ENCODE results near the gene NEURL1.

NEURL1 gene

GRCh38 chr10:103545366-103545765 is 51.9 kb downstream of the NEURL1 start:
- DNase-seq (ENCODE audit: low read depth in 1 of 2, low spot score in 1 of 2) = no peak

GRCh38 chr10:103545771-103546281 is 52.3 kb downstream of the NEURL1 start:
- no peak for DNase-seq (ENCODE audit: low read depth in 1 of 2, low spot score in 1 of 2)

GRCh38 chr10:103546401-103546800 is 52.9 kb downstream of the NEURL1 start:
- no peak for DNase-seq (ENCODE audit: low read depth in 1 of 2, low spot score in 1 of 2)

GRCh38 chr10:103547391-103547946 is 54.0 kb downstream of the NEURL1 start:
- no peak for DNase-seq (ENCODE audit: low read depth in 1 of 2, low spot score in 1 of 2)

GRCh38 chr10:103548006-103548405 is 54.5 kb downstream of the NEURL1 start:
- DNase-seq (ENCODE audit: low read depth in 1 of 2, low spot score in 1 of 2) = no peak

GRCh38 chr10:103548581-103549348 is 55.3 kb downstream of the NEURL1 start:
- DNase-seq (ENCODE audit: low read depth in 1 of 2, low spot score in 1 of 2) = no peak

- no peak for DNase-seq (ENCODE audit: low read depth in 1 of 2, low spot score in 1 of 2)
Measured at GRCh38 chr10:103549349-103549685, 55.8 kb downstream of the NEURL1 start.

GRCh38 chr10:103550229-103550628 is 56.7 kb downstream of the NEURL1 start:
- no peak for DNase-seq (ENCODE audit: low read depth in 1 of 2, low spot score in 1 of 2)

GRCh38 chr10:103551619-103552602 is 58.4 kb downstream of the NEURL1 start:
- no peak for DNase-seq (ENCODE audit: low read depth in 1 of 2, low spot score in 1 of 2)

- DNase-seq (ENCODE audit: low read depth in 1 of 2, low spot score in 1 of 2) = no peak
Measured at GRCh38 chr10:103552856-103553742, 59.6 kb downstream of the NEURL1 start.

- DNase-seq (ENCODE audit: low read depth in 1 of 2, low spot score in 1 of 2) = peak in 1 of 2 donors; percentile 5
Measured at GRCh38 chr10:103553743-103554487, 60.4 kb downstream of the NEURL1 start.

- DNase-seq (ENCODE audit: low read depth in 1 of 2, low spot score in 1 of 2) = no peak
Measured at GRCh38 chr10:103554488-103555324, 61.2 kb downstream of the NEURL1 start.

GRCh38 chr10:103555325-103555649 is 61.8 kb downstream of the NEURL1 start:
- no peak for DNase-seq (ENCODE audit: low read depth in 1 of 2, low spot score in 1 of 2)

- DNase-seq (ENCODE audit: low read depth in 1 of 2, low spot score in 1 of 2) = no peak
Measured at GRCh38 chr10:103555712-103556111, 62.2 kb downstream of the NEURL1 start.

GRCh38 chr10:103556383-103557007 is 63.0 kb downstream of the NEURL1 start:
- DNase-seq (ENCODE audit: low read depth in 1 of 2, low spot score in 1 of 2) = no peak

GRCh38 chr10:103557455-103557854 is 64.0 kb downstream of the NEURL1 start:
- no peak for DNase-seq (ENCODE audit: low read depth in 1 of 2, low spot score in 1 of 2)

GRCh38 chr10:103558911-103559310 is 65.4 kb downstream of the NEURL1 start:
- DNase-seq (ENCODE audit: low read depth in 1 of 2, low spot score in 1 of 2) = no peak

- DNase-seq (ENCODE audit: low read depth in 1 of 2, low spot score in 1 of 2) = no peak
Measured at GRCh38 chr10:103559776-103560175, 66.3 kb downstream of the NEURL1 start.

GRCh38 chr10:103560886-103561285 is 67.4 kb downstream of the NEURL1 start:
- no peak for DNase-seq (ENCODE audit: low read depth in 1 of 2, low spot score in 1 of 2)
